ENCODE data around the gene INPP5E.

DNA sequence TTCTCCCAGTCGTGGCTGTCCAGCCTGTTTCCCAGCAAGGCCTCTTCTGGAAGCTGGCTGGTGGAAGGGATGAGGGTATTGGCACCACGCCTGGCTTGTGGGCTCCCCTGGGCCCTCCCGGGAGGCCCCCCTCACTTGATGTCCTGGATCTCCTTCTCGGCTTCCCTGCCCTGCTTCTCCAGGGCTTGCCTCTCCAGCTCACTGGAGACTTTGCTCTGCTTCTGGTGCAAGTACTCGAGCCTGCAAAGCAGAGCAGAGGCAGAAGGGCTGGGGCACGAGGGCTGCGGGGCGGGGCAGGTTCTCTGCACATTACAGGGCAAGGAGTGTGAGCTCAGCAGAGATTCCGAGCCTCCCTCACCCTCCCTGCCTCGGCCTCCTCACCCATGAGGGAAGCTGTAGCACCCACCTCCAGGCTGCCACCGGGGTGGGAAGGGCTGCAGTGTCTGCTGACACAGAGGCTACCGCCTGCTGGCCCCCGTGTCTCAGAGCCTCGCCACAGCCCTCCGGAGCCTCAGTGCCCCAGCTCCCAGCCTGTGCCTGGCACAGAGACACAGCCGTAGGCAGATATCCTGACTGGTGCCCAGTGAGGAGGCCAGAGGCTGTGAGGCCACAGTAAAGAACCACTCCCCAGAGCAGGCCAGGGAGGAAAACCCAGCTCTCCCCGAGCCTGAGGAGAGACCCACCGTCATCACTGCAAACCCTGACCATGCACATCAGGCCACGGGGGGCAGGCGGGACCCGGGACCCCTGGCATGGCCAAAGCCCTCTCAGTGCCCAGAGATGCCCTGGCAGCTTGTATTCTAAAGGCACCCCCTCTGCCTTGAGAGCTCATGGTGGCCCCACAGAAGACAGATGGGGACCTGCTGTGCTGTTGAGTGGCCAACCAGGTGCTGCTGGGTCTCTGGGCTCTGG is 46.9 kb downstream of the INPP5E start:
- TF ChIP-seq, protein P1, sequence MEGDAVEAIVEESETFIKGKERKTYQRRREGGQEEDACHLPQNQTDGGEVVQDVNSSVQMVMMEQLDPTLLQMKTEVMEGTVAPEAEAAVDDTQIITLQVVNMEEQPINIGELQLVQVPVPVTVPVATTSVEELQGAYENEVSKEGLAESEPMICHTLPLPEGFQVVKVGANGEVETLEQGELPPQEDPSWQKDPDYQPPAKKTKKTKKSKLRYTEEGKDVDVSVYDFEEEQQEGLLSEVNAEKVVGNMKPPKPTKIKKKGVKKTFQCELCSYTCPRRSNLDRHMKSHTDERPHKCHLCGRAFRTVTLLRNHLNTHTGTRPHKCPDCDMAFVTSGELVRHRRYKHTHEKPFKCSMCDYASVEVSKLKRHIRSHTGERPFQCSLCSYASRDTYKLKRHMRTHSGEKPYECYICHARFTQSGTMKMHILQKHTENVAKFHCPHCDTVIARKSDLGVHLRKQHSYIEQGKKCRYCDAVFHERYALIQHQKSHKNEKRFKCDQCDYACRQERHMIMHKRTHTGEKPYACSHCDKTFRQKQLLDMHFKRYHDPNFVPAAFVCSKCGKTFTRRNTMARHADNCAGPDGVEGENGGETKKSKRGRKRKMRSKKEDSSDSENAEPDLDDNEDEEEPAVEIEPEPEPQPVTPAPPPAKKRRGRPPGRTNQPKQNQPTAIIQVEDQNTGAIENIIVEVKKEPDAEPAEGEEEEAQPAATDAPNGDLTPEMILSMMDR (IDR thresholded peaks at IDR 0.05): no peak
- no peak for TF ChIP-seq POLR2A (IDR thresholded peaks at IDR 0.05)
